SKM-1 treated with dmso at 0.1 percent for 144 hours (cell line): ENCODE results near the gene FAM170B.

ENCODE experiments used
- DNase-seq: peaks from one replicate; lab custom pipeline; 2025; ENCODE audit not compliant: unreplicated experiment; lab: John Stamatoyannopoulos, UW

Gene FAM170B

DNA sequence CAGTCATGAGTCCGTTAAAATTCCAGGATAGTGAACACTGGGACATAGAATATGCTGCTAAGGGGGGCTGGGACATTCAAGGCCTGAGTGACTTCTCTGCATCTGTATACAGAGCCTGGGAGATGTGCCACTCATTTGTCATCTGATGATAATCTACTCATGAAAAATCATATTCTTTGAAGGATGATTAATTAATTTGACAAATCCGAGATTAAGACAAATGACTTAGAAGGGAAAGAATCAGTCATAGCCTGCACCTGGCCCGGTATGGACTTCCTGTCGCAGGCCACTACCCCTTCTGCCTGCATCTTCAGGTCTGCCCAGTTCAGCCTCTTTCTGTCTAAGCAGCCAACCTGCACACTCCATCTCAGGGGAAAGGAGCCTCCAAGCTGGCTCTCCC lies 18.8 kb upstream of the FAM170B start:
- DNase-seq = no peak

DNA sequence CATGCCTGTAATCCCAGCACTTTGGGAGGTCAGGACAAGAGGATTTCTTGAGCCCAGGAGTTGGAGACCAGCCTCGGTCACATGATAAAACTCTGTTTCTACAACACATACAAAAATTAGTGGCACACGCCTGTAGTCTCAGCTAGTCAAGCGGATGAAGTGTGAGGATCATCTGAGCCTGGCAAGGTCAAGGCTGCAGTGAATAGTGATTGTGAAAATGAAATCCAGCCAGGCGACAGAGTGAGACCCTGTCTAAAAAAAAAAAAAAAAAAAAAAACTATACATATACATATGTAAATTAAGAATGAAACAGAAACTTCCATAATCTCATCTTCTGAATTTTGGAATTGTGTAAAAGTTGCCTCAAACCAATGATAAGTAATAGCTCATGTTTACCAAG lies 18.2 kb upstream of the FAM170B start:
- no peak for DNase-seq

DNA sequence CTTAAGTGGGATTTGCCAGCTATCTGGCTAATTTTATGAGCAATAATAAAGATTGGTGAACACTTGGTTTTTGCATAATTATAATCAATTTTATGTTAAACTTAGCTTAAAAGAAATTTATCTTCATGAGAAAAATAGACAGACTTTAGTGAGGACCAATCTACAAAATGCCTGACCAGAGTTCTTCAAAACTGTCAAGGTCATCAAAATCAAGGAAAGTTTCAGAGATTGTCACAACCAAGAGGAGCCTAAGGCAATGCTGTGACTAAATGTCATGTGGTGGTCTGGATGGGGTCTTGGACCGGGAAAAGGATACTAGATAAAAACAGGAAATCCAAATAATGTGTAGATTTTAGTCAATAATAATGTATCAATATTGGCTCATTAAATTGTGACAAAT lies 17.7 kb upstream of the FAM170B start:
- DNase-seq = no peak

DNA sequence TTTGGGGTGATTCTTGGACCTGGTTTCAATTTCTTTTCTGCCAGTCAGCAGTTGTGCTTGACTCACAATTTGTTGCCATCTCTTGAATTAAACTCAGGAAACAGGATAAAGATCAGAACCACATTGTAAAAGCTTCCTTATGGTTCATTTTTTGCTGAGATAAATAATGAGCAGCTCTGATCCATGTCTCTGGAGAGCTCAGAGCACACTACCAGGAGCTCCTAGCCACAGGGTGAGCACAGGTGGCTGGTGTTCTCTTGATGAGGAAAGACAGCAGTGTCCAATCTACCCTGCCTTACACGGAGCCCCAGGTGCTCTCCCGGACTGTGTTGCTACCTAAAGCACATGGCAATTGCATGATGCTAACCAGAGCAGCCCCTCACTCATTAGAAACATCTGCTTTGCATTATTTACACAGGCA lies 17.2 kb upstream of the FAM170B start:
- DNase-seq = no peak

DNA sequence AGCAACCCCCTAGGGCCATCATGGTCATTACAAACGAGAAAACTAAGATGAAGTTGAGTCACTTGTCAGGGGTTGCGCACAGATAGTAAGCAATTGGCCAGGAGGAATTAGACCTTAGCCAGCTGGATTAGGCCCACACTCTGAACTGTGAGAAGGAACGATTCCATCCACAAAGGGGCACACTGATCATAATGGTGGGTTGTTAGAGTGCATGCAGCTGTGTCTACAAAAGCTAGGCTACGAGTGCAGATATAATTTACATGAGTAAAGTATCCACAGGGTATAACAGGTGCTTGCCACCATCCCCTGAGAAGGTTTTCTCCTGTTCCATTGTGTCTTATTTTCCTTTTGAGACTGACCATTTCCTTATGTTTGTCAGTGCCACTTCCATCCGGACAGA lies 16.6 kb upstream of the FAM170B start:
- no peak for DNase-seq

DNA sequence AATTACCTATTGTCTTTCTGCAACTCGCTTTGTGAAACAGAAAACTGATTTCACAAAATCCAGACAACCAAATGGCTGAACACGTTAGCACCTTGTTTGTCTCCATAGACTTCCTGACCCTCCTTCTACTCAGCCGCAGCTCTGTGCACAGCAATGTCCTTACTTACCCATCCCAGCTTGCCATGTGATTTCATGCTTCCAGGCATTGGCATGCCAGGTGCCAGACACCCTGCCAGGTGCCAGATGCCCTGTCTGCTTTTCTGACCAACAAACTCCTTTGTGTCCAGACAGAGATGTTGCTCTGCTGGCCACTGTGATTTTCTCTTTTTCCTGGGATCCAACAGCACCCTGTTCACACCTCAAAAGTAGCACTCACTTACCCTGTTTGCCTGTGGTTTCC lies 16.1 kb upstream of the FAM170B start:
- no peak for DNase-seq

DNA sequence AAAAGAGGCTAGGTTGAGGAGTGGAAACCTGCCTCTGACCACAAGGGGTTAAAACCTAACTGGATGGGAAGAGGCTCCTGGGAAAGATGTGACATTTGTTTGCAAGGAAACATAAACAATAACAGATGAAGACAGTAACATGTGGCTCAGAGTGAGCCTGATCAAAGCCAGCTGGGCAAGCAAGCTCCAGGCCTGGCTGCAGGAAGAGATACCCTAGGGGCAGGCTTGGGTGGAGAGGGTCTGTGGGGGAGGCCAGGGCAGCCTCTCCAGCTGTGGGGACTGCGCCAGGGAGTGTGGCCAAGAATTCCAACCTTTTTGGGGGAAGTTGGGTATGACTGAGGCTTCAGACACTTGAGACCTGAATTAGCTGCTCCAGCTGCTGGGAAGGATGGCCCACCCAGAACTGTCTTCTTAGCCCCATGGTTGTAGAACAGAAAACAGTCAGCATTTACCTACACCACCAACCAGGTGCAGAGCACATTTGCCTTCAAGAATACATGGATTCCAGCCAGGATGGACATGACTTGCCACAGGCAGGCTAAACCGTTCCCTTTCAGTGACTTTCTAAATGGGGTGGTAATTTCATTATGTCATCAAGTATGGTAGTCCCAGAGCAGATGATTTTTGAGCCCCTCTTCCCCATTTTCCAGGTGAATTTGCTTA lies 10.4 kb upstream of the FAM170B start:
- no peak for DNase-seq

DNA sequence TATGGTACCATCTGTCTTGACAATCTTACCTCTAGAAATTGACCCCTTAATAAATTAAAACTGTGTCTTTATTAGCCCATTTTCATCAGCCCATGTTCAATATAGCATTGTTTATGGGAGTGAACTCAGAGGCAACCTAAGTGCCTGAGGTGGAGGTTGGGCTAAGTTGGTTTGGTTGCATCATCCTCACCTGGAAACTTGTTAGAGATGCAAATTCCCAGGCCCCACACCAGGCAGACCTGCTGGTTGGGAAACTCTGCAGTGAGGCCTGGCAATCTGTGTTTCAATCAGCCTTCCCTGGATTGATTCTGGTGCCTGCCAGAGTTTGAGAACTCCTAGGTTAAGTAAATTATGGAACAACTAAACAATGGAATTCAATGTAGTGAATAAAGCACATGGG lies 9.4 kb upstream of the FAM170B start:
- DNase-seq = no peak

DNA sequence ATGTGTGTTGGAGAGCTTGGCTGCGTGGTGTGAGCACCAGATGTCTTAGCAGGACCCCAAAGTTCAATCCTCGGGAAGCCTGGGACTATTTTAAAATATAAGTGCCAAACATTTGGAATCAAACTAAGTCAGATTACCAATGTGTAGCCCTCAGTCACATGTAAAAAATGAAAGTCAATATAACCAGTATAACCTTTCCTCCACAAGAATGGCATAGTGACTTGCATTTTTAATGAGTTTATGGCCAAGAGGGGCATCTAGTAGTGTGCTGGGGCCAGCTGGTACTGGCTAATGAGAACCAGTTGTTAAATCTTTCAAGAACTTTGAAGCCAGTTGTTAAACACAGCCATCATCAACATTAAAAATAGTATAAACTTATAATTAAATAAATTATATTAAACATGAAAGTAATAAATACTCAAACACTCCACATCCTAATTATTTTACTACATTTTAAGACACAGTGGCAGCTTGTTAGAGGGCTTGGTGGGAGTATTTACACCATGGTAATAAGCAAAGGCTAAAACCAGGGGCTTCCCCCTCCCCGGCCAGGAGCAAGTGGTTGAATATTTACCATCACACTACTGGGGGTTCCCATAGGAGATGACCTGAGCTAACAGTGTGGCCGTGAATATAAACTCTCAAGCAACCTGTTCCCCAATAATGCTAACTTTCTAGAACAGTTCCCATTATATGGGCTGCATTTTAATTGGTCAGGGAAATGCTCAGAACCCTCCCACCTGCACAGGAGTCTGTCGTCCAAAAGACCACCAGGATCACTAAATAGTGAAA lies 7.9 kb upstream of the FAM170B start:
- no peak for DNase-seq

DNA sequence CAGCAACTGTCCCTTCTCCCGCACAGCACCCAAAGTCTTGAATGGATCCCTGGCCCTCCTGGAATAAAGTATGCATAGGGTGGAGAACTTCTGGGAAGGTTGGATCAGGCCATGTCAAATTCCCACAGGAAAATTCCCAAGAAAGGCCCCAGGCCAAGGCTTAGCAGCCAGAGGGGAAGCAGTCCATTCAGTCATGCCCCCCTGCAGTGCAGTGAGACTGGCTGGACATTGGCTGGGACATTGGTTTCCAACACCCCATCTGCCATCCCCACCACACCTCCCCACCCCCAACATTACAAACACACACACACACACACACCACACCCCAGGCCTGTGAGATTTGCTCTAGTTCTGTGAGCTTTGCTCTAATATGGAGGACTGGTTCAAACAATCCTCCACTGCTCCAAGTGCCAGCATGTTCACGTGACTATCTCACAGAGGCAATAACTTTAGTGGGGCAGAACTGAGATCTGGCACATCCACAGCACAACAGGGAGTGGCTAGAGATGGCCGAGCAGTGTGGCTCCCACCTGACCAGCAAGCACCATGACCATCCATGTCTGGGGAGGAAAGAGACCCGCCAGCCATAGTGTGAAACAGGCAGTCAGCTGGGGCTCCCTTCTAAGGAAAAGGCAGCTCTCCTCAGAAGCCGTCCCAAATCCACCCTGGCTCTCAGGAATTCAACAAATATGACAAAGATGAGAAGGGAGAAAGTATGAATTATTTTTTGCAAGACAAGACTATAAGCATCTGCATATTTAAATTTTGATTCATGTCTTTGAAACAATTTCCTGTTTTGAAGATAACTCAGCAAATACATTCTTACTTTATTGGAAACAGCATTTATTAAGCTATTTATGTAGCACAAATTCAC lies 6.7 kb upstream of the FAM170B start:
- no peak for DNase-seq

DNA sequence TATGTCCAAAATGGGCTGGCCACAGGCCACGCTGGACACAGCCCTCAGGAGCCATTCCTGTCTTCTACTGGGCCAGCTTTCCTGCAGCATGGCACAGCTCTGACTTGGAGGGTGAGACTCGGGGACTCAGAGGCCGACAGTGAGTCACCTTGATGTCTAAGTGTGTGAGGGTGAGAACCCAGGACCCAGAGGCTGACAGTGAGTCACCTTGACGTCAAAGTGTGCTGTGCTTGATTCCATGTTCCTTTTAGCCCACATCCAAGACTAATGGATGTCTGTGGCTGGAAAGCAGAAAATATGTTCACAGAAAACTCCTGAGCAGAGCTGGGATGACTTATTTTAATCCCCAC lies 6.0 kb upstream of the FAM170B start:
- no peak for DNase-seq

DNA sequence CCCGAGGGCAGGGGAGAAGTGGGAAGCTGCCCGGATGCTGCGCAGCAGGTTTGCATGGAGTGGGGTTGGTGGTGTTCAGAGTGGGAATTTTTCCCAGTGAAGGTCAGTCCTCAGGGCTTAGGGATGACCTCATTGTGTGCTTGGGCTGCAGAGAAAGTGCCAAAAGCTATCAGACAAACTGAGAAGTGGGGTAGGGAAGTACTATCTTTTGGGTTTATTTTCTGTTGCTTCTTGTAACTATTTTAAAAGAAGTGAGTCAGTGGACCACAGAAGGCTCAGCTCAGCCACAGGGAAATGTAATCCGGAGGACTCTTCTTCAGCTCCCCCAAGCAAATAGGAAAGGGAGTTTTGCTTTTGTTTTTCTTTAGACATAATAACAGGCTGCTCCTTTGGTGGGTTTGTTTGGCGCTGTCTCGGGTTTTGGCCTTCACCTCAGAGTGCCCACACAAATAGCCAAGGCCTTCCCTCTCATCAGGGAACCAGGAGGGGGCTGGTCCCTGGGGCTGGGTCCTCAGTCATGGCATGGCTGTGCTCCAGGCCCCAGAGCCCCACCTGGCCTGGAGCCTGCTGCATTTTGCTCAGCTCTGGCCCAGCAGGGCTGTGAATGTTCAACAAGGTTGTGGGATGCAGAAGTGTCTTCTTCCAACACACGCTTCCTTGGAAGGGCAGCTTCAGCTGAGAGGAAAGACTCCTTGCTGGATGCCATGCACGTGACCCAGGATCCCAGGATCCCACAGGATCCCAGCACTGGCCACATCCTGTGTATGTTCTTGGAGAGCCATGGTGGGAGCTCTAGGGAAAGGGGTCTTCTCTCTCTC lies 5.4 kb upstream of the FAM170B start:
- DNase-seq = peak; percentile 43

DNA sequence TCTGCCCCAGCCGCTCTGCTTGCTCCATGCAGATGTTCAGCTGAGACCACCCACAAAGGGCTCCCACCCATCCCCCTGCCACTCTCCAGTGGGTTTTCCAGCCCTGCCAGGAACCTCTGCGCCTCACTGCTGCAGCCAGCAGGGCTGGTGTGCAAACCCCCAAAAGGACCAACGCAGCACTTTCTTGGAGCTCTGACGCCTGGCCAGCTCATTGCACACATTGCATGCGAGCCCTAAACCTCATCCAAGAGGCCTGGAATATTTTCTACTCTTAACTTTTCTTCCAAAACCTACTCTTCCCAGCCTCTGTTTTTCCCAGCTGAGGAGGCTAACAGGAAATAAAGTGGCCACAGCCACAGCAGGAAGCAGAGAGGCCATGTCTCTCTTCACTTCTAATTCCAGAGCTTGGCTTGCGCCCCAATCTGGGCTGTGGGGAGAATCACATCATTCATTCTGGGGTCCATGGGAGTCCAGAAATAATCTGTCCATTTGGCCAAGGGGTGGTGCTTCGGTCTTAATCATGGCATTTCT lies 4.6 kb upstream of the FAM170B start:
- DNase-seq = no peak

DNA sequence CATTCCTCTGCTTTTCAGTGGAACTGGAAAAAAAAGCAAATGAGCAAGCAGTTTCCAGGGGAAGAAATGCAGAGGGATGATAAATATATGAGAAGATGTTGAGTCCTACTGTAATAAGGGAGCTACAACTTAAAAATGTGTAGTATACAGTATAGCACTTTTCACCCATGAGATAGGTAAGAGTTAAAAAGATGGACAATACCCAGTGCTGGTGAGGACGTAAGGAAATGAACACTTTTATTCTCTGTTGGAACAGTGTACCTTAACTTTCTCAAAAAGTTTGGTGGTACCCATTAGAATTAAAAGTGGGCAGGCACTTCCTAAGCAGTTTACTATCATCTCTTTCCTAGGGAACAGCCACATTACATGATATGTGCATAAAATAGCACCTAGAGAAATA lies 2.7 kb upstream of the FAM170B start:
- no peak for DNase-seq

DNA sequence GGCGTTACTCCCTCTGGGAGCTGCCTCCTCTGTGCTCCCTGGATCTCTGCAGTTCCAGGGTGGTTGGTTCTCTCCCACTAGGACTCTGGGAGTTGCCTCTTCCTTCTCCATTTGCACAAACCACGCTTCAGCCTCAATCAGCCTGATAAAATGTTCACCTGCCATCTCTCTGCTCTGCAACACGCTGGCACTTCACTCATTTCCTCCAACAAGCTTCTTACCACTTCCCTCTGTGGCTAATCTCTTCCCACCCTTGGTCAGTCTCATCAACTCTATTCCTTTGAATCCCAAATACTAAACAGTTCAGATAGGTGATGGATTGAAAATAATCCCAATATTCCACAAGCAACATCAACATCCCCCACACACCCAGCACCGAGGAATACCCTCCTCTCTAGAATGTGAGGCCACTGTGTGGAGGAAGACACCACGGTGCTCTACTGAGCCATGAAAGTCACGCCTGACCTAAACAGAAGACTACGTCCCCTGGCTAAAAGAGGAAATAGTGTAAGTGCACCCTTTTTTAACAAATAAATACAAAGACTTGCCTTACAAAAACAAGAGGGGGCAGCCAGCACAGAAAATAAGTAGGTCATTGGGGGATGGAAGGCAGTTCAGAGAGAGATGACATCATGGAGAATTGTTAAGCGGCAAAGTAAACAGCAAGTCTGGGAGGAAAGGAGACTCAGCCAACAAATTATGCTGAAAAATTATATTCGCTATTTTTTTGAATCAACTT lies 1.9 kb upstream of the FAM170B start:
- no peak for DNase-seq

DNA sequence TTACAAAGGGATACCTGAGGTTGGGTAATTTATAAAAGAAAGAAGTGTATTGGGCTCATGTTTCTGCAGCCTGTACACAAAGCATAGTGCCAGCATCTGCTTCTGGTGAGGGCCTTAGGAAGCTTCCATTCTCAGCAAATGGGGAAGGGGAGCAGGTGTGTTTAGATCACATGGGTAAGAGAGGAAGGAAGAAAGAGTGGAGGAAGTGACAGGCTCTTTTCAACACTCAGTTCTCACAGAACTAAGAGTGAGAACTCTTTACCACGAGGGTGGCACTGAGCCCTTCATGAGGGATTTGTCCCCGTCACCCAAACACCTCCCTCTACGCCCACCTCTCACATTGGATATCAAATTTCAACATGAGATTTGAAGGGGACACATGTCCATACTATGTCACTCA lies 506 bp upstream of the FAM170B start:
- no peak for DNase-seq

DNA sequence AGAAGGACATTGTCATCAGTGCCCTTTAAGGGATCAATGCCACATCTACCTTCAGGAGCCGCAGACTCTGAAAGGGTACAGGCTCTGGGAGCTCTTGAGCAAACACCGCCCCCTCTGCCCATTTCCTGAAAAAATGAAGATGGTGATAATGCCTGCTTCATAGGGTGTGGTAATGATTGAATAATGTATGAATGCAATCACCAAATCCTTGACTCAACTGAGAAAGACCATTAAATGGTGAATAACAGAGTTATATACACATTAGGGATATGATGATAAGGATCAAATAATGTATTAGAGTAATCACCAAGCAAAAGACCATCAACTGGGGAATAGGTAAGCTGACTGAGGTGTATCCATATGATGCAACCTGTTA lies 1.5 kb downstream of the FAM170B start:
- no peak for DNase-seq

DNA sequence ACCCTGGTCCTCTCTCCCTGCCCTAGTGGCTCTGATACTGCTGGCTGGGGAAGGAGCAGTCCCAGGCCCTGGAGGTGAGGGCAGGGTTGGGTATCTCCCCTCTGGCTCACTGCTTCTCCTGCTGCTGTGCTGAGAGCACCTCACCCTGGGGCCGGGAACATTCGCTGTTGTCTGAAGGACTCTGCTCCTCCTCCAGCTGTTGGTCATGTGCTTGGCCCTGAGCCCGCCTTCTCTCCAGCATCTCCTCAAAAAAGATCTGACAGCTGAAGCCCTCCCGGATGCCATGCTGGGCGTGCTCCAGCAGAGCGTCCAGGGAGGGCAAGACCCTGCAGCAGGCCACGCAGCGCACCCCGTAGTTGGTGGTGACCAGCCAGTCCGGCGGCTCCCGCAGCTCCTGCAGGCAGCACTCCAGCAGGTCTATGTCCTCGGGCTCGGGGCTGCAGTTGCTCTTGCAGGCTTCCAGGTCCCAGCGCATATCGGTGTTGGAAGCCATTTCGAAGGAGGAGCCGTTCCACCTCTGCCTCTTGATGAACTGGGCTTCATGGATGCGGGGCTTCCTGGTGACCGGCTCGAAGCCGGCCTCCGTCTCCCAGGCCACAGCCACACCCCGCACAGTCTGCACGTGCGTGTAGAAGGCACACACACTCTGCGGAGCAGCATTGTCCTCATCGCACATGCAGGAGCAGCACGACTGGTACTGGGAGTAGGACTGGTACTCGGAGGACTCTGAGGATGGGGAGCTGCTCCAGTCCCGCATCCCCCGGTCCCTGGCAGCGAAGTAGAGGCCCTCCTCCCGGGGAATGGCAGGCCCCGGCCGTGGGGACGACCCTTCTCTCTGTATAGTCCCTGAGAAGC lies 2.1 kb downstream of the FAM170B start:
- DNase-seq = no peak

DNA sequence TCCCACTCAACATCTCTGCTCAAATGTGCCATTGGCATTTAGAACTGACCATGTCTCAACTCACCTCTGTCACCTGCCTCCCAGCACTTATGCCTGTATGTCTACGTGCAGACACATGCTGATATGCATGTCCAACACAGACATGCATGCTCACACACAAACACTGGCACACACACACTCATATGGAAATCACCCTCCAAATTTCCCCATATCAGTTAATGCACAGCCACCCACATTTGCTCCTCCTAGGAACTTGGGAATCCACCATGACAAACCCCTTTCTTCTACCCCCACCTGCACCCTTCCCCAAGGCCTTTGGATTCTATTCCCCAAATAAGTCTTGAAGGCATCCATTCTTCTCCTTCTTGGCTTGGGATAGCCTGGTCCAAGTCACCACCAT lies 4.4 kb downstream of the FAM170B start:
- no peak for DNase-seq
